B cell (primary cell): ENCODE data around the gene DOCK1. TPM values are rescaled to one million over a fixed set of nuclear protein-coding genes. Genes with fewer than 3 reads are reported as not detected.

Experiments used
- ATAC-seq: fragments of 200-7000 bp; cut with Tn5 transposase; one replicate; pipeline ENCODE4 v1.10.0; 2021; ENCODE audit warnings: low read depth, mild to moderate bottlenecking, moderate number of reproducible peaks, moderate library complexity
- CTCF ChIA-PET: fragments of 350-600 bp; sonication (Branson Sonifier 250); formaldehyde crosslinking; loops from one replicate; lab custom pipeline; 2021; ENCODE audit warnings: antibody characterized with exemption, inconsistent platforms; lab: Charles Lee
- POLR2A ChIA-PET: fragments of 350-600 bp; sonication (Branson Sonifier 250); formaldehyde crosslinking; loops from one replicate; lab custom pipeline; 2021; ENCODE audit warnings: antibody characterized with exemption; lab: Charles Lee
- DNase-seq: peaks from one replicate; pipeline ENCODE4 v3.0.0; 2013
- H2AFZ ChIP-seq: 2 replicates; pipeline ENCODE4 v1.6.1; 2012; ENCODE audit warnings: mild to moderate bottlenecking, low read depth, low read length; ENCODE audit not compliant: insufficient read depth, poor library complexity, severe bottlenecking
- H3K27ac ChIP-seq, 2 donors: 1 replicate in 1 of 2; 2 replicates in 1 of 2; pipeline ENCODE4 v1.5.1; 2012 to 2013; ENCODE audit warnings: low read length in 2 of 2, mild to moderate bottlenecking in 2 of 2, moderate library complexity in 1 of 2
- H3K27me3 ChIP-seq, 4 experiments: fragments of 200-600 bp in 1 of 4; sonication (generic) in 1 of 4; replicated peaks in 1 of 4; 1 replicate in 2 of 4; 2 replicates in 2 of 4; pipeline versions ENCODE4 v1.6.1 to v1.7.0; 2013 to 2016; ENCODE audit warnings: low read length in 3 of 4, mild to moderate bottlenecking in 2 of 4, mixed read lengths in 1 of 4, moderate library complexity in 1 of 4; ENCODE audit not compliant: insufficient read depth in 4 of 4, control insufficient read depth in 3 of 4; ENCODE audit errors: control extremely low read depth in 1 of 4
- H3K36me3 ChIP-seq, 2 experiments: replicated peaks in 1 of 2; 1 replicate in 1 of 2; 2 replicates in 1 of 2; pipeline versions ENCODE4 v1.6.1 to v1.7.1; 2013; ENCODE audit warnings: low read length in 1 of 2; ENCODE audit not compliant: insufficient read depth in 2 of 2, control insufficient read depth in 1 of 2; ENCODE audit errors: control extremely low read depth in 1 of 2, extremely low read depth in 1 of 2
- H3K4me1 ChIP-seq, 2 donors: fragments of 200-600 bp in 1 of 2; sonication (generic) in 1 of 2; 1 replicate in 1 of 2; 2 replicates in 1 of 2; pipeline versions ENCODE4 v1.5.1 to v1.6.1; 2013 to 2017; ENCODE audit warnings: low read length in 2 of 2; ENCODE audit not compliant: control insufficient read depth in 2 of 2, insufficient read depth in 2 of 2
- H3K4me2 ChIP-seq: replicated peaks from 2 replicates; pipeline ENCODE3; 2012; ENCODE audit warnings: mild to moderate bottlenecking, low read depth, low read length; ENCODE audit not compliant: poor library complexity, severe bottlenecking
- H3K4me3 ChIP-seq, 5 experiments: fragments of 200-600 bp in 1 of 5; sonication (generic) in 1 of 5; 1 replicate in 3 of 5; 2 replicates in 2 of 5; pipeline versions ENCODE4 v1.5.1 to v1.7.0; 2011 to 2016; ENCODE audit warnings: low read length in 4 of 5, mild to moderate bottlenecking in 4 of 5, low read depth in 2 of 5, control low read depth in 1 of 5, moderate library complexity in 1 of 5; ENCODE audit not compliant: insufficient read depth in 1 of 5; ENCODE audit errors: control extremely low read depth in 1 of 5, extremely low read depth in 1 of 5
- H3K79me2 ChIP-seq: fragments of 200-600 bp; sonication (generic); one replicate; pipeline ENCODE4 v1.6.0; 2016; ENCODE audit warnings: low read length; ENCODE audit not compliant: control insufficient read depth, insufficient read depth
- H3K9ac ChIP-seq: fragments of 200-600 bp; sonication (generic); 2 replicates; pipeline ENCODE4 v1.6.1; 2017; ENCODE audit warnings: mild to moderate bottlenecking, low read length, moderate library complexity
- H3K9me3 ChIP-seq, 3 donors: one replicate each; pipeline versions ENCODE4 v1.6.1 to v1.7.1; 2013; ENCODE audit warnings: low read length in 2 of 3; ENCODE audit not compliant: control insufficient read depth in 2 of 3, insufficient read depth in 1 of 3; ENCODE audit errors: control extremely low read depth in 1 of 3
- H4K20me1 ChIP-seq: 2 replicates; pipeline ENCODE4 v1.6.0; 2012; ENCODE audit warnings: mild to moderate bottlenecking, low read length; ENCODE audit not compliant: insufficient read depth, control insufficient read depth, poor library complexity, severe bottlenecking
- H3K27ac Mint-ChIP-seq: one replicate; pipeline ENCODE4 v1.8.0; 2021; ENCODE audit warnings: mixed read lengths
- H3K27me3 Mint-ChIP-seq: one replicate; pipeline ENCODE4 v1.8.0; 2021; ENCODE audit warnings: mixed read lengths
- H3K4me1 Mint-ChIP-seq: one replicate; pipeline ENCODE4 v1.8.0; 2021; ENCODE audit warnings: mixed read lengths
- H3K4me3 Mint-ChIP-seq: one replicate; pipeline ENCODE4 v1.8.0; 2021; ENCODE audit warnings: mixed read lengths
- H3K9me3 Mint-ChIP-seq: one replicate; pipeline ENCODE4 v1.8.0; 2022; ENCODE audit warnings: mixed read lengths; ENCODE audit not compliant: insufficient read depth
- CTCF ChIP-seq: fragments of 200-600 bp; IDR thresholded peaks from one replicate; pipeline ENCODE4 v1.8.0; 2022; ENCODE audit warnings: antibody characterized with exemption, mild to moderate bottlenecking
- EZH2 ChIP-seq: IDR thresholded peaks from 2 replicates; pipeline ENCODE4 v1.6.1; 2012; ENCODE audit warnings: borderline replicate concordance, low read depth, mild to moderate bottlenecking, moderate library complexity, low read length; ENCODE audit not compliant: insufficient read depth, poor library complexity, severe bottlenecking
- WGBS: methylation state at CpG from one replicate; pipeline ENCODE4 v1.1.5; 2013; ENCODE audit warnings: missing lambda C conversion rate; ENCODE audit not compliant: insufficient coverage; 5-methylcytosine and 5-hydroxymethylcytosine counted together
- intact Hi-C: fragments of 100-400 bp; cut with micrococcal nuclease; formaldehyde crosslinking; loops from one replicate; pipeline ENCODE4 v1.10.0; 2022
- polyA plus RNA-seq: library from polyadenylated mRNA; depleted of rRNA; stranded (reverse); fragments of >200 nt; gene quantifications from 2 replicates; pipeline ENCODE4 v1.2.3, GENCODE V29; 2012
- total RNA-seq, 2 donors: library from RNA; stranded (reverse); fragments of 120-200 nt in 1 of 2; gene quantifications; 1 replicate in 1 of 2; 2 replicates in 1 of 2; pipeline versions ENCODE4 v1.2.3 to v1.2.4, GENCODE V29; 2013 to 2022

DOCK1 gene
- total and polyA plus RNA-seq, 2 donors (not counting 1 experiment from before 2014, with no cell fraction given): not detected

- H3K4me1 Mint-ChIP-seq: no peaks in the 10 kb centered on the region
- Histone ChIP-seq H3K4me1 (no peaks in the 10 kb centered on the region), H3K4me3 (no peak overlapping the region), H3K4me2 (no peak overlapping the region), H3K27ac (no peak overlapping the region), H2AFZ (no peak overlapping the region), H3K9ac (no peak overlapping the region), H3K27me3 (no peaks in the 10 kb centered on the region), H4K20me1 (no peaks in the 10 kb centered on the region), H3K9me3 (peaks cover 0 to 16% (median 0%) of the 10 kb centered on the region in 3 donors), H3K36me3 (no peaks in the 10 kb centered on the region), H3K79me2 (no peaks in the 10 kb centered on the region)
- H3K27me3 Mint-ChIP-seq: no peaks in the 10 kb centered on the region
- H3K9me3 Mint-ChIP-seq: no peaks in the 10 kb centered on the region
- H3K4me3 Mint-ChIP-seq: no peak overlapping the region
- DNase-seq (no peak), ATAC-seq (no peak)
- H3K27ac Mint-ChIP-seq: no peak overlapping the region
- TF ChIP-seq CTCF (no peak), EZH2 (no peak)
- POLR2A ChIA-PET: no interaction called here
- intact Hi-C loops: no loop called here
- CTCF ChIA-PET: no interaction called here
- 100% methylated on average over 3 of the region's 5 CpGs for WGBS
These were observed 184.2 kb downstream of the DOCK1 start for GRCh38 chr10:127089446-127089845.

GRCh38 chr10:127090138-127090537, 184.9 kb downstream of the DOCK1 start:
- H3K4me2 ChIP-seq: no peak overlapping the region
- H3K4me1 ChIP-seq: no peaks in the 10 kb centered on the region
- no peaks in the 10 kb centered on the region for H3K79me2 ChIP-seq
- TF ChIP-seq EZH2 (no peak), CTCF (no peak)
- ATAC-seq (no peak), DNase-seq (no peak)
- H3K27me3 ChIP-seq: no peaks in the 10 kb centered on the region
- H3K9ac ChIP-seq: no peak overlapping the region
- no peak overlapping the region for H3K27ac ChIP-seq
- WGBS: 99% methylated on average over 5 of the region's 8 CpGs
- H3K4me3 Mint-ChIP-seq: no peak overlapping the region
- H3K27ac Mint-ChIP-seq: no peak overlapping the region
- H3K27me3 Mint-ChIP-seq: no peaks in the 10 kb centered on the region
- no peak overlapping the region for H3K4me3 ChIP-seq
- H2AFZ ChIP-seq: no peak overlapping the region
- H3K9me3 Mint-ChIP-seq: no peaks in the 10 kb centered on the region
- no peaks in the 10 kb centered on the region for H3K36me3 ChIP-seq
- ChIA-PET POLR2A (no interaction called here), CTCF (no interaction called here)
- intact Hi-C loops: no loop called here
- H4K20me1 ChIP-seq: no peaks in the 10 kb centered on the region
- peaks cover 0 to 16% (median 0%) of the 10 kb centered on the region in 3 donors for H3K9me3 ChIP-seq
- H3K4me1 Mint-ChIP-seq: no peaks in the 10 kb centered on the region
